Measurements from ENCODE around the gene DDX21.

DNA sequence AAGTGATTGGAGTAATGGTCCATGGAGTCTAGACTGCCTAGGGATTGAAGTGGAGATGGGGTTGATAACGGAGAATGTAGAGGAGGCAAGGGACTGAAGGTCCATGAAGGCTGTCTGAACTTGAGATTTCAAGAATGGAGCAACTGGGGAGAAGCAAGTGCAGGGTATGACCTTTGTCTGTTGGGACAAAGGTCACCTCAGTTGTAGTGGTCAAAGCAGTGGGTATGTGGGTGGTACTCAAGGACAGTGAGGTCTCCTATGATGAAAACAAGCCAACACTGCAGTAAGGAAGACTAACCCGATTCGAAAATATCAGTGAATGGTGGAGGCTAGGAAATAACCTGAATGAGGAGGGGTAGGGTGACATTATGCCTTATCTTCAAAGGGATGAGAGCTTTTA, 5.4 kb upstream of the DDX21 start:
- TF ChIP-seq, protein P1, sequence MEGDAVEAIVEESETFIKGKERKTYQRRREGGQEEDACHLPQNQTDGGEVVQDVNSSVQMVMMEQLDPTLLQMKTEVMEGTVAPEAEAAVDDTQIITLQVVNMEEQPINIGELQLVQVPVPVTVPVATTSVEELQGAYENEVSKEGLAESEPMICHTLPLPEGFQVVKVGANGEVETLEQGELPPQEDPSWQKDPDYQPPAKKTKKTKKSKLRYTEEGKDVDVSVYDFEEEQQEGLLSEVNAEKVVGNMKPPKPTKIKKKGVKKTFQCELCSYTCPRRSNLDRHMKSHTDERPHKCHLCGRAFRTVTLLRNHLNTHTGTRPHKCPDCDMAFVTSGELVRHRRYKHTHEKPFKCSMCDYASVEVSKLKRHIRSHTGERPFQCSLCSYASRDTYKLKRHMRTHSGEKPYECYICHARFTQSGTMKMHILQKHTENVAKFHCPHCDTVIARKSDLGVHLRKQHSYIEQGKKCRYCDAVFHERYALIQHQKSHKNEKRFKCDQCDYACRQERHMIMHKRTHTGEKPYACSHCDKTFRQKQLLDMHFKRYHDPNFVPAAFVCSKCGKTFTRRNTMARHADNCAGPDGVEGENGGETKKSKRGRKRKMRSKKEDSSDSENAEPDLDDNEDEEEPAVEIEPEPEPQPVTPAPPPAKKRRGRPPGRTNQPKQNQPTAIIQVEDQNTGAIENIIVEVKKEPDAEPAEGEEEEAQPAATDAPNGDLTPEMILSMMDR (IDR thresholded peaks at IDR 0.05) = no peak
- no peak for TF ChIP-seq POLR2A (IDR thresholded peaks at IDR 0.05)

Data from testis (tissue), 2 donors.